HUES6 (cell line): Measurements from ENCODE around the gene FHL5.

Experiments used
- H3K27ac ChIP-seq: 2 replicates; pipeline ENCODE4 v1.7.0; 2013; ENCODE audit warnings: low read depth, mild to moderate bottlenecking, low read length, inconsistent platforms
- H3K27me3 ChIP-seq: 2 replicates; pipeline ENCODE4 v1.6.1; 2013; ENCODE audit warnings: low read length; ENCODE audit not compliant: control insufficient read depth, insufficient read depth
- H3K36me3 ChIP-seq: 2 replicates; pipeline ENCODE4 v1.6.1; 2013; ENCODE audit warnings: low read length; ENCODE audit not compliant: control insufficient read depth, insufficient read depth
- H3K4me1 ChIP-seq: 2 replicates; pipeline ENCODE4 v1.6.1; 2013; ENCODE audit warnings: low read length; ENCODE audit not compliant: control insufficient read depth, insufficient read depth
- H3K4me3 ChIP-seq: 2 replicates; pipeline ENCODE4 v1.5.1; 2013; ENCODE audit warnings: low read depth, low read length
- H3K9ac ChIP-seq: one replicate; pipeline ENCODE4 v1.6.1; 2013; ENCODE audit warnings: mild to moderate bottlenecking, low read length
- H3K9me3 ChIP-seq: 2 replicates; pipeline ENCODE4 v1.6.1; 2013; ENCODE audit warnings: low read depth, low read length; ENCODE audit not compliant: control insufficient read depth, insufficient read depth

The FHL5 gene, protein sequence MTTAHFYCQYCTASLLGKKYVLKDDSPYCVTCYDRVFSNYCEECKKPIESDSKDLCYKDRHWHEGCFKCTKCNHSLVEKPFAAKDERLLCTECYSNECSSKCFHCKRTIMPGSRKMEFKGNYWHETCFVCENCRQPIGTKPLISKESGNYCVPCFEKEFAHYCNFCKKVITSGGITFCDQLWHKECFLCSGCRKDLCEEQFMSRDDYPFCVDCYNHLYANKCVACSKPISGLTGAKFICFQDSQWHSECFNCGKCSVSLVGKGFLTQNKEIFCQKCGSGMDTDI

DNA sequence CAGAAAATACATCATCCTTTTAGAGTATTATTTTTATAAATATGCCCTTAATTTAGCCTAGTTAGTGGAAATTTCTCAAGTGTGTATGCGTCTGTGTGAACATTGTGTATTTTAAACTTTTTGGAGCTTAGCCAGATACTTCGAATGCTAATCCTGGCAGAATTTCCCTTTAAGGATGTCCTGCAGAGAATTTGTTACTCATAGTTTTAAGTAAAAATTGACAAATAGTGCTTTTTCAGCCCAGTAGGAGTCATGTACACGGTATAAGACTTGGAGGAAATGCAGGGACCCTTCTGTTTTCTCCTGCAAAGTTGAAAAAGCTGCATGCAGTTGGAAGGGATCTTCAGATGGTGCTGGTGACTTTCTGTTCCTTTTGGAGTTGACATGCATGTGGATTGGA is at the start of gene FHL5:
TSS of gene FHL5 (plus strand) at position 243 of the 400 bp plus-strand sequence. CDS start 40,486 bp downstream, outside the sequence.
- no peaks in the 10 kb centered on the region for H3K9me3 ChIP-seq
- H3K36me3 ChIP-seq = no peaks in the 10 kb centered on the region
- H3K27me3 ChIP-seq = no peaks in the 10 kb centered on the region
- H3K4me1 ChIP-seq = peaks cover 6% of the 10 kb centered on the region; the same call in 1 of the 2 replicates
- no peak within 1 kb of the TSS for H3K4me3 ChIP-seq
- no peak within 1 kb of the TSS for H3K9ac ChIP-seq
- no peak within 1 kb of the TSS for H3K27ac ChIP-seq

DNA sequence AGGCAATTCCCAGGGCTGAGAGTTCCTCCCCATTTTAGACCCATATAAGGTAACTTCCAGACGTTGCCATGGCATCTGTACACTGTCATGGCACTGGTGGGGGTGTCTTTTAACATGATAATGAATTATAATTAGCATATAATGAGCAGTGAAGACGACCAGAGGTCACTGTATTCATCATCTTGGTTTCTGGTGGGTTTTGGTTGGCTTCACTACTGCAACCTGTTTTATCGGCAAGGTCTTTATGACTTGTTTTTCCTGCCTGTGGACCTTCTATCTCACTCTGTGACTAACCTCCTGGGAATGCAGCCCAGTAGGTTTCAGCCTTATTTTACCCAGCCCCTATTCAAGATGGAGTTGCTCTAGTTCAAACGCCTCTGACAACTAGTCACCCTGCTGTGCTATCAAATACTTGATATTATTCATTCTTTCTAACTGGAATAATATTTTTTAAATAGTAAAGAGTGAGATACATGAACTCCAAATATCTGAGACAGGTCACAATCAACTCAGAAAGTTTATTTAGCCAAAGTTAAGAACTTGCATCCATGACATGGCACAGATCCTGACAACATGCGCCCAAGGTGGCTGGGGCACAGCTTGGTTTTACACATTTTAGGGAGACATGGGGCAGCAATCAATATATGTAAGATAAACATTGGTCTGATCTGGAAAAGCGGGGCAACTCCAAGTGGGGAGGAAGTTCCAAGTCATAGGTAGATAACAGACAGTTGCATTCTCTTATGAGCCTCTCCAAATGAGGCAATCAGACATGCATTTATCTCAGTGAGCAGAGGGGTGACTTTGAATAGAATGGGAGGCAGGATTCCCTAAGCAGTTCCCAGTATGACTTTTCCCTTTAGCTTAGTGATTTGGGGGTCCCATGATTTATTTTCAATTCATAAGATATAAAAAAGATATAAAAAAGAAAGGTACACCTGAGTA is 42.5 kb upstream of the FHL5 start:
- no peaks in the 10 kb centered on the region for H3K9me3 ChIP-seq
- H3K27ac ChIP-seq = peak overlapping the region; percentile 94
- no peaks in the 10 kb centered on the region for H3K27me3 ChIP-seq
- H3K4me1 ChIP-seq = peaks cover 25% of the 10 kb centered on the region
- peak overlapping the region; percentile 98 for H3K9ac ChIP-seq
- peak overlapping the region; percentile 93 for H3K4me3 ChIP-seq
- H3K36me3 ChIP-seq = 0 out of 2 replicates have a peak, but pooled peaks cover 3% of the 10 kb centered on the region

DNA sequence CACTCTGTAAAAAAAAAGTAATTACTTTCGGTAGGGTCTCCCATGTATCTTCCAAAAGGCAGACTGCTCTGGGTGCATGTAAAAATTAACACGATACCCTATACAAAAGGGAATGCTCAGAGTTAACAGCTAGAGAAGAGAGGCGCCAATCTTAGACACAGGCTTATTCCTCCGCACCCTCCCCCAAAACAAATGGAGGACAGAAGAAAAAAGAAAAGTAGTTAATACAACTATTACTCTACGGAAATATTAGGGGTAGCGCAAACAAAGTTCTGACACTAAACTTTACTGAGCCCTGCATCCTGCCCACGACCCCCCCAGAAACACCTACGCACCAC is 41.7 kb upstream of the FHL5 start:
- no peaks in the 10 kb centered on the region for H3K9me3 ChIP-seq
- peaks cover 10% of the 10 kb centered on the region for H3K36me3 ChIP-seq
- peak overlapping the region; percentile 98 for H3K9ac ChIP-seq
- no peaks in the 10 kb centered on the region for H3K27me3 ChIP-seq
- peaks cover 25% of the 10 kb centered on the region for H3K4me1 ChIP-seq
- H3K27ac ChIP-seq = peak overlapping the region; percentile 94
- H3K4me3 ChIP-seq = peak overlapping the region; percentile 93

DNA sequence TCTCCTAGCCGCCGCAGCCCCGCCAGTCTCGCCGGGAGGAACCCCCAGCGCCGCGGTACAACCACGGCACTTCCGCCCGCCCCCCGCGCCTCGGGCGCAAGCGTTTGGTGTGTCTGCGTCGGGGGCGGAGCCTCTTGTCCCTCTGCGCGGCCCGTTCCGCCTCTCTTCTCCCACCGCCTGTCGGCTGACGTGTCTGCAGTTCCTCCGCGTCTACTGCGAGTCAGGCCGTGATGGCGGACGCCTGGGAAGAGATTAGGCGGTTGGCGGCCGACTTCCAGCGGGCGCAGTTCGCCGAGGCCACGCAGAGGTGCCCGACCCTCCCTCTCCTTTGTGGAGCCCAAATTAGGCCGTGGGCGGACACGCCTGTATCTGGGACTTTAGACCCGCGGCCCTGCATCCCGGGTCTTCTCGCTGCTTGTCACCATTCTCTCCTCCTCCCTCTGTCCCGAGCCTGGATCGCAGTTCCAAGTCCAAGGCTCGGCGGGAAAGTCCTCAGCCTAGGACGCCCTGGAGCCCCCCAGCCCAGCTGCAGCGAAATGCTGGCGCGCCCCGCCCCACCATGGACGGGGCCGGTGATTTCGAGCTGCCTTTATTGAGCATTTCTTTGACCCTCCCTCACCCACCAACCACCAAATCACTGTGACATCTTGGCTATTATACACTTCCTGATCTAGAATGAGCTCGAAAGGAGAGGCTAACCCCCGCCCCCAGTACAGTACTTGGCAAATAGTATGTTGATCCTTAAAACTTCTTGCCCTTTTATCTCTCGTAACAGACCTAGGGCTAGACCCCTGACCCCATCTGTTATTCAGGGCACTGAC is 41.1 kb upstream of the FHL5 start, which contains the start of gene UFL1:
TSS of gene UFL1 (plus strand) at position 163 of the 821 bp plus-strand sequence. CDS start at position 231, 68 bp downstream.
- peak within 1 kb of the TSS; percentile 98 for H3K9ac ChIP-seq
- H3K9me3 ChIP-seq = no peaks in the 10 kb centered on the region
- H3K4me1 ChIP-seq = peaks cover 25% of the 10 kb centered on the region
- H3K4me3 ChIP-seq = peak within 1 kb of the TSS; percentile 93
- H3K27me3 ChIP-seq = no peaks in the 10 kb centered on the region
- peaks cover 16% of the 10 kb centered on the region for H3K36me3 ChIP-seq
- H3K27ac ChIP-seq = peak within 1 kb of the TSS; percentile 94

DNA sequence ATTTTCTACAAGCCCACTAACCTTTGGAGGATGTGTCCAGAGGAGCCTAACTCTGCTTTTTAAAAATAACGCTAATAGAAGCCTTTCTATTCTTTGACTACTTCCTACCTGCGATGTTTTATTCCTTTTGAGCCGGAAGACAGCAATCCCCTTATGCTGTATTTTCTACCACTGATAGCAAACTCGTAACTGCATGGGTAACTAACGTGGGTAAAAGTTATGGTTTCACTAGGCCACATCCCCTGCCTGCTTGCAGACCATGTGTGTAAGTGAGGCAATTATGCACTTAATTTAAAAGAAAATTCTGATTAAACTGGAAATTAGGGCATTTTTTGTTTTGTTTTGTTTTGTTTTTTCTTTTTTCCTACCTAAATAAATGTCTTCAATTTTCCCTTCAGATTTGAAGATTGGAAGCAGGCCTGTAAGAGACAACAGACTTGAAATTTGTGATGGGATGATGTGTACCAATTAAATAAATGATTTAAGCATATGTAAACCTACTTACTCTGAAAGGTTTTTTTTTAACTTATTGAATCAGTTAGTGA is 40.4 kb upstream of the FHL5 start:
- peaks cover 25% of the 10 kb centered on the region for H3K4me1 ChIP-seq
- no peaks in the 10 kb centered on the region for H3K9me3 ChIP-seq
- peak overlapping the region; percentile 94 for H3K27ac ChIP-seq
- peak overlapping the region; percentile 93 for H3K4me3 ChIP-seq
- H3K36me3 ChIP-seq = peaks cover 16% of the 10 kb centered on the region
- peak overlapping the region; percentile 98 for H3K9ac ChIP-seq
- no peaks in the 10 kb centered on the region for H3K27me3 ChIP-seq

DNA sequence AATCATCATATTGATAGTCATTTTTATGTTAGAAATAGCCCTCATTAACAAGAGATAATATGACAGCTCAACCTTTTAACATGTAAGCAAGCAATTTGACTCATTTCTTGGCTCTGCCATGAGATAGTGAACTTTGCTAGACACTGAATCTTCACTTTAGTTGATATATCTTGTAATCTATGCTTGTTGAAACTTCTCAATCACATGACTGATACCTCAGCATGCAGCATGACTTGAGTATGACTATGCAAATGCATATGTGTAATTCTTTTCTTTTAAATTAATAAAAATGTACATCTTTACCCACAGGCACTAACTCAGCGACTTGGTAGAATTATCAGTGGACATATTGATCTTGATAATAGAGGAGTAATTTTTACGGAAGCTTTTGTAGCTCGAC is 34.7 kb upstream of the FHL5 start:
- Histone ChIP-seq H3K27me3 (no peaks in the 10 kb centered on the region), H3K4me1 (no peaks in the 10 kb centered on the region), H3K36me3 (peaks cover 66% of the 10 kb centered on the region), H3K4me3 (no peak overlapping the region), H3K9me3 (peaks cover 4% of the 10 kb centered on the region; the same call in 1 of the 2 replicates), H3K27ac (no peak overlapping the region), H3K9ac (no peak overlapping the region)

DNA sequence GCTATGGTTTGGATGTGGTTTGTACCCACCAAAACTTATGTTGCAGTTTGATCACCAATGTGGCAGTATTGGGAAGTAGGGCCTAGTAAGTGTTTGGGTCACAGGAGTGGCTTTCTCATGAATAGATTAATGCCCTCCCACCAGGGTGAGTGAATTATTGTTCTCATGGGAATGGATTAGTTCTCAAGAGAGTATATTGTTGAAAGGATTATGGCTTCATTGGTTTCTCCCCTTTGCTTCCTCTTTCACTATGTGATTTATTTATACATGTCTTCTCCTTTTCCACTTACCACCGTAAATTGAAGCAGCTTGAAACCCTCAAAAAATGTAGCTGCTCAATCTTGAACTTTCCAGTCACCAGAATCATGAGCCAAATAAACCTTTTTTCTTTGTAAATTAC is 30.5 kb upstream of the FHL5 start:
- H3K4me3 ChIP-seq = no peak overlapping the region

DNA sequence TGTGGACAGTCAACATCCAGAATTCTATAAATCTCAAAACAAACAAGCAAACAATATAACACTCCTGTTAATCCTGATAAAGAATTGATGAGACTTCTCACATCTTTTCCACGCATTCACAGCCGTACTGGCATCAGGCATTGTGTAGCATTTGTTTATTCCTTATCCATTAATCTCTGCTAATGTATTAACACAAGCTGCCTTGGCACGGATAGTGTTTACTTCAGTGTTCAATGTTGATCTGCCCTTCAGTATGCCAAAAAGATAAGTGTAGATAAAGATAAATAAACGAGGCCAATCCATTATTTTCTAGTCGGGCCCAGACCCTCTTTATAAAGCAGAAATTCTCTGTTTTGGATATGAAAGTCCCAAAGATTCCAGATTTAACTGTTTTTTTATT is 25.2 kb upstream of the FHL5 start:
- H3K4me3 ChIP-seq = no peak overlapping the region
- no peaks in the 10 kb centered on the region for H3K9me3 ChIP-seq
- H3K27me3 ChIP-seq = no peaks in the 10 kb centered on the region
- H3K9ac ChIP-seq = no peak overlapping the region
- peaks cover 45% of the 10 kb centered on the region for H3K36me3 ChIP-seq
- H3K4me1 ChIP-seq = no peaks in the 10 kb centered on the region
- no peak overlapping the region for H3K27ac ChIP-seq

More for the DNA sequence above, 30.5 kb upstream of the FHL5 start:
- Histone ChIP-seq H3K9ac (no peak overlapping the region), H3K4me1 (no peaks in the 10 kb centered on the region), H3K36me3 (peaks cover 60% of the 10 kb centered on the region), H3K27me3 (no peaks in the 10 kb centered on the region), H3K9me3 (peaks cover 4% of the 10 kb centered on the region; the same call in 1 of the 2 replicates), H3K27ac (no peak overlapping the region)

DNA sequence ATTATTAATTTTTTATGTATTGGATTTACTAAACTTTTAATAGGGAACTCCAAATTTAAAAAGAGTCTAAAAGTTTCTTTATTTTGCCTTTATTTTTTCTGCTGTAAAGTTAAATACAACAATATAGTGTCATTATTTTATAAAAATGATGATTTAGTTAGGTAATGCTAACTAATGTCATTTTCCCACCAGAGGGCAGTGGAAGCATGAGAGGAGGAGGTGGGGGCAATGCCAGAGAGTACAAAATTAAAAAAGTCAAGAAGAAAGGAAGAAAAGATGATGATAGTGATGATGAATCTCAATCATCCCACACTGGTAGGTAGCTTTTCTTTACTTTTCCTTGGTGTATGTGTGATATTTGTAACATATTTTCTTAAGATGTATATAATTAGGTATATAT is 20.2 kb upstream of the FHL5 start:
- no peak overlapping the region for H3K27ac ChIP-seq
- H3K9me3 ChIP-seq = no peaks in the 10 kb centered on the region
- peaks cover 55% of the 10 kb centered on the region for H3K36me3 ChIP-seq
- H3K9ac ChIP-seq = no peak overlapping the region
- H3K4me1 ChIP-seq = no peaks in the 10 kb centered on the region
- H3K4me3 ChIP-seq = no peak overlapping the region
- H3K27me3 ChIP-seq = no peaks in the 10 kb centered on the region

DNA sequence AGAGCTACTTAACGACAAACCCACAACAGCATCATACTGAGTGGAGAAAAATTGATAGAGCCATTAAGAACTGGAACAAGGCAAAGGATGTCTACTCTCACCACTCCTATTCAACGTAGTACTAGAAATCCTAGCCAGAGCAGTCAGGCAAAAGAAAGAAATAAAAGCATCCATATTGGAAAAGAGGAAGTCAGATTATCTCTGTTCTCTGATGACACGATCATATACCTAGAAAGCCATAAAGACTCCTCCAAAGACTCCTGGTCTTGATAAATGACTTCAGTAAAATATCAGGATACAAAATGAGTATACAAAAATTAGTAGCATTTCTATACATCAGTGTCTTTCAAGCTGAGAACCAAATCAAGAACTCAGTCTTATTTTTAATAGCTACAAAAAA is 17.0 kb upstream of the FHL5 start:
- no peak overlapping the region for H3K9ac ChIP-seq
- no peaks in the 10 kb centered on the region for H3K27me3 ChIP-seq
- H3K27ac ChIP-seq = no peak overlapping the region
- H3K36me3 ChIP-seq = peaks cover 45% of the 10 kb centered on the region
- H3K4me1 ChIP-seq = no peaks in the 10 kb centered on the region
- no peak overlapping the region for H3K4me3 ChIP-seq
- H3K9me3 ChIP-seq = no peaks in the 10 kb centered on the region
